GM21390 (cell line): ENCODE data around the gene SMARCA1.

ENCODE experiments used
- ATAC-seq: cut with Tn5 transposase; IDR thresholded peaks from one replicate; pipeline ENCODE4 v1.9.1; 2021; ENCODE audit not compliant: unreplicated experiment

SMARCA1 gene

GRCh38 chrX:129461801-129462456, 61.4 kb downstream of the SMARCA1 start:
- no peak for ATAC-seq

GRCh38 chrX:129452523-129452922, 70.8 kb downstream of the SMARCA1 start:
- ATAC-seq = no peak

- ATAC-seq = no peak
Observed at GRCh38 chrX:129450123-129450522, 73.2 kb downstream of the SMARCA1 start.

GRCh38 chrX:129449148-129449547, 74.1 kb downstream of the SMARCA1 start:
- ATAC-seq = no peak

GRCh38 chrX:129445436-129445835, 77.9 kb downstream of the SMARCA1 start:
- no peak for ATAC-seq

GRCh38 chrX:129433945-129434344, 89.3 kb downstream of the SMARCA1 start:
- ATAC-seq = no peak

GRCh38 chrX:129433461-129433860, 89.8 kb downstream of the SMARCA1 start:
- no peak for ATAC-seq

GRCh38 chrX:129427267-129427666, 96.0 kb downstream of the SMARCA1 start:
- no peak for ATAC-seq

GRCh38 chrX:129423191-129423590, 100.1 kb downstream of the SMARCA1 start:
- no peak for ATAC-seq

- no peak for ATAC-seq
Observed at GRCh38 chrX:129404670-129405008, 118.7 kb downstream of the SMARCA1 start.

- ATAC-seq = no peak
Observed at GRCh38 chrX:129403974-129404669, 119.2 kb downstream of the SMARCA1 start.
